ENCODE data around the gene AGPS. TPM values are rescaled to one million over a fixed set of nuclear protein-coding genes. Genes with fewer than 3 reads are reported as not detected.
"Not testable (repeated sequence)": the region's sequence is repeated elsewhere in the genome, so short reads cannot be mapped to it uniquely, and the experiment has no call there.

The AGPS gene
- polyA plus RNA-seq, 2 of the 4 experiments (the other 2 are of a cell fraction): 49.8 to 62.1 TPM

DNA sequence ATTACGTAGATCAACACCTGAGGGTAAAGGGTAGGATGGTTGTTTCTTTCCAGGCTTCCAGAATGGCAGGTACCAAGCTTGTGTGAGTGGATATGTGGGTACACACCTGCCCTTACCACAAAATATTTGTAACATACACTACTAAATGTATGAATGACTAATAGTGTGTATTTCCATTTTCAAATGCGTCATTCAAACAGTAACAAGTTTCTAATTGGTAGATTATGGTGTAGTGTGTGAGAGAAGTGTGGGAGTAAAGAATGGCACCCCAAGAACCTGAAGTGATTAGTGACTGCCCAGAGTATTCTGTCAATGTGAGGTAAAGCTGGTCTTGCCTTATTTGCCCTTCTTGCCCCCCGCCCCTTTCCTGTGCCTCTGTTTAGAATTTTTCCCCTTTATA, 21.1 kb downstream of the AGPS start:
- FAIRE-seq (no peak), ATAC-seq (no peak), DNase-seq (ENCODE audit: low read depth in 1 of 2, low spot score in 1 of 2) (no peak)
- peaks cover 24% of the 10 kb centered on the region for H3K4me1 ChIP-seq
- ChIA-PET POLR2A (no interaction called here), CTCF (interaction anchor here (0.9 to 8.6 kb wide), 6 partner anchors 8 to 349 kb away, joined by 3 to 106 read pairs (median 6); no protein-coding TSS in a partner anchor)
- no peak for TF ChIP-seq RNF2 (IDR thresholded peaks at IDR 0.05; ENCODE audit: borderline replicate concordance, low read depth)
- no peak for TF ChIP-seq RFX5 (IDR thresholded peaks at IDR 0.05)
- TF ChIP-seq TFCP2L1 (CRISPR knock-in tag; IDR thresholded peaks at IDR 0.05): no peak
- TF ChIP-seq JUN (IDR thresholded peaks at IDR 0.05): no peak
- no peak for TF ChIP-seq ESRRA (IDR thresholded peaks at IDR 0.05; ENCODE audit: borderline replicate concordance, low read length)
- TF ChIP-seq POLR2AphosphoS2 (conservative IDR thresholded peaks at IDR 0.05; ENCODE audit: low read length): no peak
- no peak for TF ChIP-seq NFE2L2 (conservative IDR thresholded peaks at IDR 0.05; ENCODE audit: low read length)
- TF ChIP-seq CHD4 (IDR thresholded peaks at IDR 0.05; ENCODE audit: borderline replicate concordance): no peak
- TF ChIP-seq, protein P1, sequence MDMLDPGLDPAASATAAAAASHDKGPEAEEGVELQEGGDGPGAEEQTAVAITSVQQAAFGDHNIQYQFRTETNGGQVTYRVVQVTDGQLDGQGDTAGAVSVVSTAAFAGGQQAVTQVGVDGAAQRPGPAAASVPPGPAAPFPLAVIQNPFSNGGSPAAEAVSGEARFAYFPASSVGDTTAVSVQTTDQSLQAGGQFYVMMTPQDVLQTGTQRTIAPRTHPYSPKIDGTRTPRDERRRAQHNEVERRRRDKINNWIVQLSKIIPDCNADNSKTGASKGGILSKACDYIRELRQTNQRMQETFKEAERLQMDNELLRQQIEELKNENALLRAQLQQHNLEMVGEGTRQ (IDR thresholded peaks at IDR 0.05): no peak
- no peak for TF ChIP-seq NR3C1 (IDR thresholded peaks at IDR 0.05)
- no peak for TF ChIP-seq PHF8 (IDR thresholded peaks at IDR 0.05; ENCODE audit: borderline replicate concordance, low read depth)
- TF ChIP-seq NPAS2 (CRISPR knock-in tag; IDR thresholded peaks at IDR 0.05; ENCODE audit: borderline replicate concordance): no peak
- TF ChIP-seq, protein P2, sequence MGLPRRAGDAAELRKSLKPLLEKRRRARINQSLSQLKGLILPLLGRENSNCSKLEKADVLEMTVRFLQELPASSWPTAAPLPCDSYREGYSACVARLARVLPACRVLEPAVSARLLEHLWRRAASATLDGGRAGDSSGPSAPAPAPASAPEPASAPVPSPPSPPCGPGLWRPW (IDR thresholded peaks at IDR 0.05): no peak
- no peak for TF ChIP-seq FOSL2 (IDR thresholded peaks at IDR 0.05)
- TF ChIP-seq FOSL2 (CRISPR knock-in tag; IDR thresholded peaks at IDR 0.05): no peak
- no peak for TF ChIP-seq HOXB5 (CRISPR knock-in tag; IDR thresholded peaks at IDR 0.05)
- TF ChIP-seq, protein P3, sequence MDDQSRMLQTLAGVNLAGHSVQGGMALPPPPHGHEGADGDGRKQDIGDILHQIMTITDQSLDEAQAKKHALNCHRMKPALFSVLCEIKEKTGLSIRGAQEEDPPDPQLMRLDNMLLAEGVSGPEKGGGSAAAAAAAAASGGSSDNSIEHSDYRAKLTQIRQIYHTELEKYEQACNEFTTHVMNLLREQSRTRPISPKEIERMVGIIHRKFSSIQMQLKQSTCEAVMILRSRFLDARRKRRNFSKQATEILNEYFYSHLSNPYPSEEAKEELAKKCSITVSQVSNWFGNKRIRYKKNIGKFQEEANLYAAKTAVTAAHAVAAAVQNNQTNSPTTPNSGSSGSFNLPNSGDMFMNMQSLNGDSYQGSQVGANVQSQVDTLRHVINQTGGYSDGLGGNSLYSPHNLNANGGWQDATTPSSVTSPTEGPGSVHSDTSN (IDR thresholded peaks at IDR 0.05): no peak
- no peak for TF ChIP-seq RAD21 (conservative IDR thresholded peaks at IDR 0.05 in 1 of 2, IDR thresholded peaks at IDR 0.05 in 1 of 2)
- TF ChIP-seq CBX2 (IDR thresholded peaks at IDR 0.05; ENCODE audit: borderline replicate concordance, low read depth): no peak
- TF ChIP-seq KDM1A (IDR thresholded peaks at IDR 0.05; ENCODE audit: low read depth): no peak
- WGBS (ENCODE audit: missing lambda C conversion rate): 63% methylated on average over 3 of the region's 3 CpGs
- no peak overlapping the region for H3K4me2 ChIP-seq
- no peak overlapping the region for H3K4me3 ChIP-seq
- no peaks in the 10 kb centered on the region for H3K9me3 ChIP-seq
- H3K27ac ChIP-seq: no peak overlapping the region

DNA sequence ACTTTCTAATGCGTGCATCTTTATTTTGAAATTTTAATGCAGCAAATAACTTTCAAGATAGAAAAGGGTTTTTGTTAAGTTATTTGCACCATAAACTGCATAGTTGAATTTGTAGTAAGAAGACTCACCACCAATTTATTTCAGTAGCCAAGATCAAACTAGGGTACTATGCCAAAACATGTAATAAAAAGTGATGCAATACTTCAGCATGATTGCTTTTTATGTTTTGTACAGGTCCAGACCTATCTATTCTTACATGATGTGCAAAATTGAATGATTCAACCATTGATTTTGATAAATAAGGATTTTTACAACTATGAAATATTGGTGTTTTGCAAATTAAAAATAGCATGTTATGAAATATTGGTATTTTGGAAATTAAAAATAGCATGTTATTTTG, 26.7 kb downstream of the AGPS start:
- FAIRE-seq (no peak), DNase-seq (ENCODE audit: low read depth in 1 of 2, low spot score in 1 of 2) (no peak), ATAC-seq (no peak)
- H3K4me2 ChIP-seq: peak overlapping the region; percentile 60
- H3K9me3 ChIP-seq: no peaks in the 10 kb centered on the region
- no peak overlapping the region for H3K4me3 ChIP-seq
- 90% methylated on average over 1 of the region's 1 CpG for WGBS (ENCODE audit: missing lambda C conversion rate)
- ChIA-PET POLR2A (no interaction called here), CTCF (interaction anchor here (0.7 to 8.6 kb wide), 4 partner anchors 83 to 316 kb away, joined by 3 to 106 read pairs (median 4); no protein-coding TSS in a partner anchor)
- H3K4me1 ChIP-seq: peaks cover 62% of the 10 kb centered on the region
- TF ChIP-seq, protein P1 (IDR thresholded peaks at IDR 0.05): no peak
- TF ChIP-seq CEBPB (IDR thresholded peaks at IDR 0.05): peak; percentile 79 to 88
- H3K27ac ChIP-seq: peak overlapping the region; percentile 35 to 63; a peak in 4 of 6 replicates

DNA sequence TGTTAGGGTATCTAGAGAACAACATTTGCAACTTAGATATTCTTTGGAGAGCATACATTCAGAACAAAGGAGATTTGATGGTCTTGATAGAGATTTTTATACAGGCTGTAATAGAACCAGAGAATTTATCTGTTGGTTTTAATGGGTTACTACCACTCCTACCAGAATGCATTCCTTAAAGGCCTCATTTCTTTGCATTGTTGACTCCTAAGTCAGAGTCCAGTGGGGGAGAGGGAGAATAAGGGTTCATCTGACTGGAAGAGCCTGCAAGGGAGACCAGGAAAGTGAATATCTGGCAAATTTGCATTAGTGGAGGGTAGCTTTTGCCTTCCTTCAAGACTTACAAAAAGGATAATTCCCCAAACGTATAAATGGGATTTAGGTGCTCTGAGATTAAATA, 29.7 kb downstream of the AGPS start:
- H3K9me3 ChIP-seq: peaks cover 6% of the 10 kb centered on the region; the same call in 2 of the 3 replicates
- no peak overlapping the region for H3K4me3 ChIP-seq
- ATAC-seq: peak in 1 of 2 experiments; percentile 50; a peak in 3 of 6 replicates
- peak overlapping the region in 1 of 2 experiments; percentile 43; a peak in 2 of 6 replicates for H3K27ac ChIP-seq
- peak overlapping the region; percentile 26; the same call in 1 of the 3 replicates for H3K4me2 ChIP-seq
- peaks cover 47% of the 10 kb centered on the region for H3K4me1 ChIP-seq
- FAIRE-seq: no peak
- WGBS (ENCODE audit: missing lambda C conversion rate): 83% methylated on average over 1 of the region's 1 CpG
- DNase-seq (ENCODE audit: low read depth in 1 of 2, low spot score in 1 of 2): no peak
- CTCF ChIA-PET: interaction anchor here (0.6 kb wide), 1 partner anchor 87 kb away, joined by 3 read pairs; no protein-coding TSS in a partner anchor
- POLR2A ChIA-PET: no interaction called here
- no peak for TF ChIP-seq ZC3H11A (IDR thresholded peaks at IDR 0.05)

DNA sequence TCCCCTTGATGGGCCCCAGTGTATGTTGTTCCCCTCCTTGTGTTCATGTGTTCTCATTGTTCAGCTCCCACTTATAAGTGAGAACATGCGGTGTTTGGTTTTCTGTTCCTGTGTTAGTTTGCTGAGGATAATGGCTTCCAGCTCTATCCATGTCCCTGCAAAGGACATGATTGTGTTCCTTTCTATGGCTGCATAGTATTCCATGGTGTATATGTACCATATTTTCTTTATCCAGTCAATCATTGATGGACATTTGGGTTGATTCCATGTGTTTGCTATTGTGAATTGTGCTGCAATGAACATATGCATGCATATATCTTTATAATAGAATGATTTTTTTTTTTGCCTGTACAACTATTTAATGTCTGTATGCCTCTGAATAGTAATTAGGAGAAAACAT, 31.5 kb downstream of the AGPS start:
- FAIRE-seq; H3K4me2 ChIP-seq; ATAC-seq; POLR2A ChIA-PET; H3K27ac ChIP-seq; DNase-seq (ENCODE audit: low read depth in 1 of 2, low spot score in 1 of 2); H3K4me3 ChIP-seq: not testable (repeated sequence)
- peaks cover 18% of the 10 kb centered on the region; the same call in 2 of the 3 replicates for H3K9me3 ChIP-seq
- peaks cover 34% of the 10 kb centered on the region for H3K4me1 ChIP-seq
- CTCF ChIA-PET: interaction anchor here (1.7 kb wide), 1 partner anchor 262 kb away, joined by 4 read pairs; no protein-coding TSS in a partner anchor
- 100% methylated on average over 1 of the region's 1 CpG for WGBS (ENCODE audit: missing lambda C conversion rate)

DNA sequence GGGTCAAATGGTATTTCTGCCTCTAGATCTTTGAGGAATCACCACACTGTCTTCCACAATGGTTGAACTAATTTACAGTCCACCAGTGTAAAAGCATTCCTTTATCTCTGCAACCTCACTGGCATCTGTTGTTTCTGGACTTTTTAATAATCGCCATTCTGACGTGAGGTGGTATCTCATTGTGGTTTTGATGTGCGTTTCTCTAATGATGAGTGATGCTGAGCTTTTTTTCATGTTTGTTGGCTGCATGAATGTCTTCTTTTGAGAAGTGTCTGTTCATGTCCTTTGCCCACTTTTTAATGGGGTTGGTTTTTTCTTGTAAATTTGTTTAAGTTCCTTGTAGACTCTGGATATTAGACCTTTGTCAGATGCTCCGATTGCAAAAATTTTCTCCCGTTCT, 32.0 kb downstream of the AGPS start:
- H3K27ac ChIP-seq; H3K4me2 ChIP-seq; POLR2A ChIA-PET; H3K4me3 ChIP-seq; DNase-seq (ENCODE audit: low read depth in 1 of 2, low spot score in 1 of 2); ATAC-seq; FAIRE-seq: not testable (repeated sequence)
- H3K9me3 ChIP-seq: peaks cover 18% of the 10 kb centered on the region; the same call in 2 of the 3 replicates
- CTCF ChIA-PET: interaction anchor here (1.7 kb wide), 1 partner anchor 263 kb away, joined by 4 read pairs; no protein-coding TSS in a partner anchor
- WGBS (ENCODE audit: missing lambda C conversion rate): 94% methylated on average over 5 of the region's 5 CpGs
- peaks cover 29% of the 10 kb centered on the region for H3K4me1 ChIP-seq
